H9 (cell line): ENCODE results near the gene KRTAP10-4. TPM values are rescaled to one million over a fixed set of nuclear protein-coding genes. Genes with fewer than 3 reads are reported as not detected.

Source experiments
- DNase-seq: peaks from one replicate; pipeline ENCODE4 v3.0.0-alpha.2; 2017
- H2AFZ ChIP-seq: one replicate; pipeline ENCODE4 v1.6.1; 2013; ENCODE audit warnings: mild to moderate bottlenecking, low read length, control low read depth, moderate library complexity
- H2AK5ac ChIP-seq: 2 replicates; pipeline ENCODE4 v1.6.1; 2013; ENCODE audit warnings: low read length, control low read depth, mixed read lengths; ENCODE audit not compliant: insufficient read length
- H2BK120ac ChIP-seq: one replicate; pipeline ENCODE4 v1.6.1; 2013; ENCODE audit warnings: low read depth, mild to moderate bottlenecking, low read length, control low read depth, inconsistent platforms; ENCODE audit not compliant: poor library complexity, severe bottlenecking
- H2BK12ac ChIP-seq: 2 replicates; pipeline ENCODE4 v1.6.1; 2013; ENCODE audit warnings: low read length, control low read depth, mixed read lengths, low read depth; ENCODE audit not compliant: insufficient read length
- H2BK15ac ChIP-seq: 2 replicates; pipeline ENCODE4 v1.6.1; 2013; ENCODE audit warnings: low read depth, low read length, control low read depth
- H2BK20ac ChIP-seq: one replicate; pipeline ENCODE4 v1.6.1; 2013; ENCODE audit warnings: low read depth, mild to moderate bottlenecking, low read length, control low read depth, inconsistent platforms; ENCODE audit not compliant: poor library complexity, severe bottlenecking
- H2BK5ac ChIP-seq: 2 replicates; pipeline ENCODE4 v1.6.1; 2013; ENCODE audit warnings: low read length, control low read depth, mixed read lengths; ENCODE audit not compliant: insufficient read length
- H3K14ac ChIP-seq: 2 replicates; pipeline ENCODE4 v1.6.1; 2013; ENCODE audit warnings: low read length, control low read depth; ENCODE audit not compliant: insufficient read depth
- H3K18ac ChIP-seq: 2 replicates; pipeline ENCODE4 v1.6.1; 2013; ENCODE audit warnings: low read depth, mild to moderate bottlenecking, mixed read lengths, low read length, control low read depth; ENCODE audit not compliant: insufficient read length
- H3K23ac ChIP-seq: 2 replicates; pipeline ENCODE4 v1.6.1; 2013; ENCODE audit warnings: low read length, control low read depth, mixed read lengths, low read depth; ENCODE audit not compliant: insufficient read length
- H3K23me2 ChIP-seq: 2 replicates; pipeline ENCODE4 v1.6.1; 2013; ENCODE audit warnings: low read depth, mild to moderate bottlenecking, mixed read lengths, low read length, control low read depth; ENCODE audit not compliant: insufficient read length, poor library complexity, severe bottlenecking
- H3K27ac ChIP-seq: 2 replicates; pipeline ENCODE4 v1.5.1; 2013; ENCODE audit warnings: low read length, control low read depth, mixed read lengths, low read depth; ENCODE audit not compliant: insufficient read length
- H3K27me3 ChIP-seq: 2 replicates; pipeline ENCODE4 v1.6.1; 2013; ENCODE audit warnings: low read length, control low read depth, inconsistent platforms; ENCODE audit not compliant: insufficient read depth
- H3K4ac ChIP-seq: 2 replicates; pipeline ENCODE4 v1.6.1; 2013; ENCODE audit warnings: low read depth, mild to moderate bottlenecking, control low read depth, inconsistent platforms, low read length, moderate library complexity
- H3K4me1 ChIP-seq: 2 replicates; pipeline ENCODE4 v1.6.1; 2013; ENCODE audit warnings: low read length, control low read depth, inconsistent platforms; ENCODE audit not compliant: insufficient read depth
- H3K4me2 ChIP-seq: 2 replicates; pipeline ENCODE4 v1.6.1; 2013; ENCODE audit warnings: low read length, control low read depth, mixed read lengths; ENCODE audit not compliant: insufficient read length, insufficient read depth
- H3K56ac ChIP-seq: 2 replicates; pipeline ENCODE4 v1.6.1; 2013; ENCODE audit warnings: low read depth, mild to moderate bottlenecking, mixed read lengths, low read length, control low read depth; ENCODE audit not compliant: insufficient read length
- H3K79me1 ChIP-seq: 2 replicates; pipeline ENCODE4 v1.6.1; 2013; ENCODE audit warnings: low read depth, mild to moderate bottlenecking, moderate library complexity, low read length, control low read depth, inconsistent platforms; ENCODE audit not compliant: insufficient read depth, poor library complexity, severe bottlenecking
- H3K79me2 ChIP-seq: 2 replicates; pipeline ENCODE4 v1.6.1; 2013; ENCODE audit warnings: low read length, control low read depth, inconsistent platforms; ENCODE audit not compliant: insufficient read depth
- H3K9ac ChIP-seq: 2 replicates; pipeline ENCODE4 v1.6.1; 2013; ENCODE audit warnings: low read length, control low read depth, mixed read lengths; ENCODE audit not compliant: insufficient read length; ENCODE audit errors: extremely low read depth
- H3K9me3 ChIP-seq: one replicate; pipeline ENCODE4 v1.6.1; 2013; ENCODE audit warnings: low read depth, low read length, inconsistent platforms; ENCODE audit not compliant: control insufficient read depth
- H3T11ph ChIP-seq: one replicate; pipeline ENCODE4 v1.6.1; 2013; ENCODE audit warnings: mild to moderate bottlenecking, low read length, control low read depth, inconsistent platforms
- H4K20me1 ChIP-seq: one replicate; pipeline ENCODE4 v1.6.1; 2013; ENCODE audit not compliant: control insufficient read depth, insufficient read length, insufficient read depth
- H4K5ac ChIP-seq: 2 replicates; pipeline ENCODE4 v1.6.1; 2013; ENCODE audit warnings: low read depth, mild to moderate bottlenecking, mixed read lengths, low read length, control low read depth; ENCODE audit not compliant: insufficient read length
- H4K8ac ChIP-seq: replicated peaks from 2 replicates; pipeline ENCODE4 v1.6.1; 2013; ENCODE audit warnings: low read length, control low read depth, mixed read lengths, low read depth; ENCODE audit not compliant: insufficient read length
- H4K91ac ChIP-seq: 2 replicates; pipeline ENCODE4 v1.6.1; 2013; ENCODE audit warnings: low read depth, mild to moderate bottlenecking, moderate library complexity, mixed read lengths, low read length, control low read depth; ENCODE audit not compliant: insufficient read length
- H3K27ac Mint-ChIP-seq, 3 experiments: 2 replicates in 2 of 3; 3 replicates in 1 of 3; pipeline ENCODE4 v1.8.0; 2020 to 2021; ENCODE audit warnings: mixed read lengths in 3 of 3, mild to moderate bottlenecking in 1 of 3, moderate library complexity in 1 of 3
- H3K27me3 Mint-ChIP-seq: 2 replicates; pipeline ENCODE4 v1.8.0; 2021; ENCODE audit warnings: low read depth, mild to moderate bottlenecking, moderate library complexity, mixed read lengths
- H3K36me3 Mint-ChIP-seq, 3 experiments: 2 replicates in 2 of 3; 3 replicates in 1 of 3; pipeline ENCODE4 v1.8.0; 2020 to 2021; ENCODE audit warnings: low read depth in 3 of 3, mixed read lengths in 3 of 3; ENCODE audit not compliant: insufficient read depth in 1 of 3
- H3K4me1 Mint-ChIP-seq, 2 experiments: 2 replicates each; pipeline ENCODE4 v1.8.0; 2020; ENCODE audit warnings: mixed read lengths in 2 of 2
- H3K4me3 Mint-ChIP-seq, 2 experiments: 2 replicates in 1 of 2; 3 replicates in 1 of 2; pipeline ENCODE4 v1.8.0; 2020 to 2021; ENCODE audit warnings: mild to moderate bottlenecking in 2 of 2, mixed read lengths in 2 of 2, moderate library complexity in 1 of 2
- H3K9me3 Mint-ChIP-seq, 2 experiments: 2 replicates in 1 of 2; 3 replicates in 1 of 2; pipeline ENCODE4 v1.8.0; 2020; ENCODE audit warnings: mild to moderate bottlenecking in 2 of 2, mixed read lengths in 2 of 2, moderate library complexity in 1 of 2
- WGBS: extraction: QIAGEN DNeasy Blood & Tissue Kit; methylation state at CpG from one replicate; pipeline ENCODE4 v1.1.7; 2013; ENCODE audit warnings: missing lambda C conversion rate, low lambda C conversion rate, mixed read lengths; ENCODE audit not compliant: insufficient read length; ENCODE audit errors: extremely low coverage; 5-methylcytosine and 5-hydroxymethylcytosine counted together
- total RNA-seq: library from RNA; stranded (reverse); gene quantifications from 2 replicates; pipeline ENCODE4 v1.2.1, GENCODE V29; 2021
- TF ChIP-seq, protein P1 (sequence below): fragments of 200-600 bp; sonication (generic); conservative IDR thresholded peaks from 3 replicates; pipeline ENCODE4 v1.8.0; 2021; ENCODE audit warnings: antibody characterized with exemption, mild to moderate bottlenecking

KRTAP10-4 gene
- total RNA-seq, 1 experiment from 2014 or later: not detected

GRCh38 chr21:44614161-44614631 is 40.7 kb downstream of the KRTAP10-4 start:
- WGBS: no CpG with 5 or more reads among the region's 20 CpGs
- H3K9me3 Mint-ChIP-seq: peaks cover 34 to 42% of the 10 kb centered on the region in 2 experiments
- H3K27ac Mint-ChIP-seq: peak overlapping the region in 1 of 3 experiments; percentile 27; a peak in 1 of 7 replicates
- no peaks in the 10 kb centered on the region for H3K4me1 ChIP-seq
- no peak overlapping the region for H3K18ac ChIP-seq
- no peak overlapping the region for H3K23ac ChIP-seq
- no peak overlapping the region for H3K56ac ChIP-seq
- DNase-seq: no peak
- no peak overlapping the region for H4K5ac ChIP-seq
- no peaks in the 10 kb centered on the region for H3K23me2 ChIP-seq
- no peaks in the 10 kb centered on the region for H3K27me3 ChIP-seq
- no peak overlapping the region for H2BK12ac ChIP-seq
- no peak overlapping the region for H2BK5ac ChIP-seq
- H2BK20ac ChIP-seq: no peak overlapping the region
- H3K36me3 Mint-ChIP-seq: peaks cover 9 to 28% (median 25%) of the 10 kb centered on the region in 3 experiments
- no peak overlapping the region for H3K9ac ChIP-seq
- H2BK120ac ChIP-seq: no peak overlapping the region
- H3K27ac ChIP-seq: no peak overlapping the region
- H3K14ac ChIP-seq: no peak overlapping the region; the same call in 1 of the 2 replicates
- peaks cover 27% of the 10 kb centered on the region in 2 experiments for H3K4me1 Mint-ChIP-seq
- H3K4me3 Mint-ChIP-seq: no peak overlapping the region
- peaks cover 7% of the 10 kb centered on the region for H3K27me3 Mint-ChIP-seq
- no peak overlapping the region for H3K4me2 ChIP-seq
- H2AFZ ChIP-seq: no peak overlapping the region
- no peaks in the 10 kb centered on the region for H3K79me1 ChIP-seq
- H3T11ph ChIP-seq: no peak overlapping the region
- no peak overlapping the region for H3K4ac ChIP-seq
- no peaks in the 10 kb centered on the region for H4K20me1 ChIP-seq
- no peak overlapping the region for H4K8ac ChIP-seq
- H3K79me2 ChIP-seq: no peaks in the 10 kb centered on the region
- H4K91ac ChIP-seq: no peak overlapping the region
- TF ChIP-seq, protein P1, sequence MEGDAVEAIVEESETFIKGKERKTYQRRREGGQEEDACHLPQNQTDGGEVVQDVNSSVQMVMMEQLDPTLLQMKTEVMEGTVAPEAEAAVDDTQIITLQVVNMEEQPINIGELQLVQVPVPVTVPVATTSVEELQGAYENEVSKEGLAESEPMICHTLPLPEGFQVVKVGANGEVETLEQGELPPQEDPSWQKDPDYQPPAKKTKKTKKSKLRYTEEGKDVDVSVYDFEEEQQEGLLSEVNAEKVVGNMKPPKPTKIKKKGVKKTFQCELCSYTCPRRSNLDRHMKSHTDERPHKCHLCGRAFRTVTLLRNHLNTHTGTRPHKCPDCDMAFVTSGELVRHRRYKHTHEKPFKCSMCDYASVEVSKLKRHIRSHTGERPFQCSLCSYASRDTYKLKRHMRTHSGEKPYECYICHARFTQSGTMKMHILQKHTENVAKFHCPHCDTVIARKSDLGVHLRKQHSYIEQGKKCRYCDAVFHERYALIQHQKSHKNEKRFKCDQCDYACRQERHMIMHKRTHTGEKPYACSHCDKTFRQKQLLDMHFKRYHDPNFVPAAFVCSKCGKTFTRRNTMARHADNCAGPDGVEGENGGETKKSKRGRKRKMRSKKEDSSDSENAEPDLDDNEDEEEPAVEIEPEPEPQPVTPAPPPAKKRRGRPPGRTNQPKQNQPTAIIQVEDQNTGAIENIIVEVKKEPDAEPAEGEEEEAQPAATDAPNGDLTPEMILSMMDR: no peak
- no peak overlapping the region for H2BK15ac ChIP-seq
- H3K9me3 ChIP-seq: peaks cover 9% of the 10 kb centered on the region
- no peak overlapping the region for H2AK5ac ChIP-seq
